Spinal cord (tissue), 10 donors: ENCODE data around the gene GALNT17. TPM values are rescaled to one million over a fixed set of nuclear protein-coding genes. Genes with fewer than 3 reads are reported as not detected.
A peak's percentile ranks its signal among the peaks of the same experiment; 100 is the strongest.

Experiments
- DNase-seq, 6 donors: peaks; one replicate each; pipeline versions ENCODE4 v3.0.0 to v3.0.0-alpha.2; 2013 to 2015; ENCODE audit warnings: low spot score in 6 of 6, low read depth in 4 of 6
- H3K27ac ChIP-seq: one replicate; pipeline ENCODE4 v1.5.1; 2013; ENCODE audit warnings: low read depth, low read length, control low read depth
- H3K27me3 ChIP-seq: one replicate; pipeline ENCODE4 v1.6.1; 2013; ENCODE audit warnings: low read length; ENCODE audit not compliant: control insufficient read depth, insufficient read depth
- H3K36me3 ChIP-seq: one replicate; pipeline ENCODE4 v1.6.1; 2013; ENCODE audit warnings: low read length; ENCODE audit not compliant: control insufficient read depth, insufficient read depth
- H3K4me1 ChIP-seq: one replicate; pipeline ENCODE4 v1.6.1; 2013; ENCODE audit warnings: low read length; ENCODE audit not compliant: control insufficient read depth, insufficient read depth
- H3K4me3 ChIP-seq: one replicate; pipeline ENCODE4 v1.5.1; 2013; ENCODE audit warnings: low read depth, low read length, control low read depth
- H3K9me3 ChIP-seq: one replicate; pipeline ENCODE4 v1.6.1; 2013; ENCODE audit warnings: low read length; ENCODE audit not compliant: control insufficient read depth, insufficient read depth
- WGBS: methylation state at CpG from one replicate; pipeline ENCODE4 v1.1.5; 2013; ENCODE audit warnings: missing lambda C conversion rate; ENCODE audit not compliant: insufficient coverage; 5-methylcytosine and 5-hydroxymethylcytosine counted together
- polyA plus RNA-seq, 2 donors: library from polyadenylated mRNA; unstranded; fragments of 120-200 nt; gene quantifications; one replicate each; pipeline ENCODE4 v1.2.1, GENCODE V29; 2013; ENCODE audit not compliant: insufficient read length in 2 of 2
- total RNA-seq, 2 donors: library from RNA; depleted of rRNA in 1 of 2; stranded (reverse); fragments of 120-200 nt in 1 of 2; fragments of >200 nt in 1 of 2; gene quantifications; one replicate each; pipeline versions ENCODE4 v1.2.3 to v1.2.4, GENCODE V29; 2013 to 2014
- donor health status: healthy.

Gene GALNT17
- total and polyA plus RNA-seq, 4 donors = 44.9 to 54.8 (median 48.0) TPM

DNA sequence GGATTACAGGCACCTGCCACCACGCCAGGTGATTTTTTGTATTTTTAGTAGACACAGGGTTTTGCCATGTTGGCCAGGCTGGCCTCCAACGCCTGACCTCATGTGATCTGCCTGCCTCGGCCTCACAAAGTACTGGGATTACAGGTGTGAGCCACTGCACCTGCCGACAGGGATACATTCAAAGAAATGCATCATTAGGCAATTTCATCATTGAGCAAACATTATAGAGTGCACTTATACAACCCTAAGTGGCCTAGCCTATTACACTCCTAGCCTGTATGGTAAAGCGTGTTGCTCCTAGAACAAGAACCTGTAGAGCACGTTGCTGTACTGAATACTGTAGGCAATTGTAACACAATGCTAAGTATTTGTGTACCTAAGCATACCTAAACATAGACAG, 350.3 kb downstream of the GALNT17 start:
- DNase-seq = no peak
- Histone ChIP-seq H3K4me3 (no peak overlapping the region), H3K36me3 (no peaks in the 10 kb centered on the region), H3K4me1 (peaks cover 16% of the 10 kb centered on the region), H3K27ac (no peak overlapping the region), H3K9me3 (no peaks in the 10 kb centered on the region), H3K27me3 (no peaks in the 10 kb centered on the region)
- WGBS = 95% methylated on average over 4 of the region's 6 CpGs

DNA sequence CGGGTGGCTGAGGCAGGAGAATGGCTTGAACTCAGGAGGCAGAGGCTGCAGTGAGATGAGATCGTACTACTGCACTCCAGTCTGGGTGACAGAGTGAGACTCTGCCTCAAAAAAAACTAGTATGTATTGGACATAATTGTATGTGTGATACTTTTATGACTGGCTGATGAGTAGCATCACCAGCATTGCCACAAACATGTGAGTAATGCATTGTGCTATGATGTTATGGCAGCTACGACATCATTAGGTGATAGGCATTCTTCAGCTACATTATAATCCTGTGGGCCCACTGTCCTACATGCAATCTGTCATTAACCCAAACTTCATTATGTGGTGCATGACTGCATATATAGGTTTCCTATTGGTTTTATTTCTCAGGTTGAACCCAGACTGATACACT, 352.4 kb downstream of the GALNT17 start:
- H3K27ac ChIP-seq = no peak overlapping the region
- DNase-seq = no peak
- WGBS = 97% methylated on average over 2 of the region's 3 CpGs

DNA sequence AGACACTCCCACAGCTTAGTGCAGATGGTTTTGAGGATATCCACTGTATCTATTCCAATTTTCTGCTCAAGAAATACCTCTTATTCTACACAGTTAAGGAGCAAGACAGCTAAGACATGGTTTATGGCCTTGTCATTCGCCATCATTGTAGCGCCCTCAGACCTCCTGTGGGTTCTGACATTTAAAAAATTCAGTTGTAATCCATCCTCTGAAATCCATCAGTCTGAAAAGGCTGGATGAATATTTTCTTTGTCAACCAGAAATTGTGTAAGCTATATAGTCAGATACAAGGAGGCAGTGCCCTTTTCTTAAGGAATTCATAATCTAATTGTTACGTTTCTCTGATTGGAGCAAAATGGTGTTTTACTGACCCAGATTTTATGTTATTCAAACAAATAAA, 353.6 kb downstream of the GALNT17 start:
- no peak overlapping the region for H3K27ac ChIP-seq
- WGBS = no CpG with 5 or more reads among the region's 3 CpGs
- H3K27me3 ChIP-seq = no peaks in the 10 kb centered on the region

More for the DNA sequence above, 352.4 kb downstream of the GALNT17 start:
- peaks cover 16% of the 10 kb centered on the region for H3K4me1 ChIP-seq
- no peaks in the 10 kb centered on the region for H3K27me3 ChIP-seq
- H3K36me3 ChIP-seq = no peaks in the 10 kb centered on the region
- no peaks in the 10 kb centered on the region for H3K9me3 ChIP-seq
- no peak overlapping the region for H3K4me3 ChIP-seq

DNA sequence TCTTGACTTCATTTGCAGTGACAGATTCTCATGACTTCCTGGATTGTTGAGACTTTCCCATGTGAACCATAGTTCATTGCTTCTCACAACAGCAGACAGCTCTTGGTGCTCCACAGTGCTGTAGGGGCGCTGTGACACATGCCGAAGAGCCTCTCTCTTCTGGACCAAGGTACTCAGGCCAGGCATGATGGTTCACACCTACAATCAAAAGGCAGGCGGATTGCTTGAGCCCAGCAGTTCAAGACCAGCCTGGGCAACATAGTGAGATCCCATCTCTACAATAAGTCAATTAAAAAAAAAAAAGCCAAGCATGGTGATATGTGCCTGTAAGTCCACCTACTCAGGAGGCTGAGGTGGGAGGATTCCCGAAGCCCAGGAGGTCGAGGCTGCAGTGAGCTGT, 354.5 kb downstream of the GALNT17 start:
- 97% methylated on average over 5 of the region's 5 CpGs for WGBS

More for the DNA sequence above, 353.6 kb downstream of the GALNT17 start:
- Histone ChIP-seq H3K36me3 (no peaks in the 10 kb centered on the region), H3K4me1 (peaks cover 11% of the 10 kb centered on the region), H3K9me3 (no peaks in the 10 kb centered on the region), H3K4me3 (no peak overlapping the region)
- DNase-seq = no peak

DNA sequence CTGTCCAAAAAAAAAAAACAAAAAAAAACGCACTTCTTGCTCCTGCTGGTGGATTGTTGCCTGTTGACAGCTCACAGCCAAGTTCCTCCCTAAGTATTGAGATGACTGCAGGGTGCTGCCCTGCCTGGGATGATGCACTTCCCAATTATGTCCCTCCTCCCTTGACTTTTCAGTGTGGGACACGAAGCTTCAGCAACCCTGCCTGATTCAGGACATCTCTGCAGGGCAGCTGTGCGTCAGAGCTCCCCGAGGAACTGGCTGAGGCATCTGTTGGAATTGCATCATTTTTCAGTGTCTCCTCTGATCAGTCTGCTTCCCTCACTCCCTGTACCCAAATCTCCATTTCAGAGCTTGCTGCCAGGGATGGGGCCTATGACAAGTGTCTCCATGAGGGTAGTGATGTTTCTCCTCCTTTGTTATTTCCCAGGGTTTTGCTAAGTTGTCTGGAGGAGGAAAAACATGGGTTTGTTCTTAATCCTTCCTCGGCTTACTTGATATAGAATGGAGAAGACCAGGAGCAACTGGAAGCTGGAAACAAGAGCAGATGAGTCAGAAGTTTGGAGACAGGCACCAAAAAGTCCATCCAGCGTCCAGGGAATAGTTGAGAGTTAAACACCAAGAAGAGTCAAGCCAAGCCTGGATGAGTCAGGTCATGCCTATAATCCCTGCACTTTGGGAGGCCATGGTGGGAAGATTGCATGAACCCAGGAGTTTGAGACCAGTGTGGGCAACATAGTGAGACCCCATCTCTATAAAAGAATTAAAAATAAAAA, 355.1 kb downstream of the GALNT17 start:
- H3K4me1 ChIP-seq = no peaks in the 10 kb centered on the region
- H3K27me3 ChIP-seq = no peaks in the 10 kb centered on the region
- no peak overlapping the region for H3K27ac ChIP-seq
- no peak overlapping the region for H3K4me3 ChIP-seq
- no peaks in the 10 kb centered on the region for H3K9me3 ChIP-seq
- 81% methylated on average over 6 of the region's 6 CpGs for WGBS
- no peak for DNase-seq
- H3K36me3 ChIP-seq = no peaks in the 10 kb centered on the region

More for the DNA sequence above, 354.5 kb downstream of the GALNT17 start:
- Histone ChIP-seq H3K27ac (no peak overlapping the region), H3K4me1 (peaks cover 4% of the 10 kb centered on the region), H3K9me3 (no peaks in the 10 kb centered on the region), H3K27me3 (no peaks in the 10 kb centered on the region), H3K4me3 (no peak overlapping the region), H3K36me3 (no peaks in the 10 kb centered on the region)
- DNase-seq = no peak

DNA sequence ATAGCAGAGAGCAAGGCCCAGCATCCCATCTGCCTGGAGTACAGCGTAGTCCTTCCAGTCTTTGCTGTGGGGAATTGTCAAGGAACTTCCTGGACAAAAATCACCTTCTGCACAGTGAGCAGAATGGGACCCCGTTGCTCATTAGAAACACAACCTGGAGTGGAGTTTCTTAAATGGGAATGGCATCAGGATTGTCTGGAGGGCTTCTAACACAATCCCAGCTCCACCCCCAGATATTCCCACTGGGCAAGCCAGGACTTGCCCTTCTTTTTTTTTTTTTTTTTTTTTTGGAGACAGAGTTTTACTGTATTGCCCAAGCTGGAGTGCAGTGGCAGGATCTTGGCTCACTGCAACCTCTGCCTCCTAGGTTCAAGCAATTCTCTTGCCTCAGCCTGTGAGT, 356.4 kb downstream of the GALNT17 start:
- Histone ChIP-seq H3K4me3 (no peak overlapping the region), H3K27me3 (no peaks in the 10 kb centered on the region), H3K9me3 (no peaks in the 10 kb centered on the region), H3K4me1 (no peaks in the 10 kb centered on the region), H3K36me3 (no peaks in the 10 kb centered on the region), H3K27ac (no peak overlapping the region)
- DNase-seq = no peak
- WGBS = 100% methylated on average over 1 of the region's 2 CpGs

DNA sequence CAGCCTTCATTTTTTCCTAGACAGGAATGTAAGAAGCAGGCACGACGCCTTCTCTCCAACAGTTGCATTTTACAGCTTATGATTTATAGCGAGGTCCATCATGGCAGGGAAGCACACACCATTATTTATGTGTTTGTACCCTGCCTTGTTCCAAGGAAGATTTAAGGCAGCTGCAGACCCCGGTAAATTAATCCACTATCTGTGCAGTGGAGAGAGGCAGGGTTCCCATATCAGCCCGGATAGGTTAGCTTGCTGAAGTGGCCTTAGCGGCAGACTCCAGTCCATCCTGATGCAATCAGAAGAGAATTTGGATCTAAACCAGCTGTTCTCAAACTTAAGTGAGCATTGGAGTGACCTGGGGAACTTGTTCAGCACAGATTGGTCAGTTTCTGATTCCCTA, 359.4 kb downstream of the GALNT17 start:
- Histone ChIP-seq H3K9me3 (no peaks in the 10 kb centered on the region), H3K4me3 (no peak overlapping the region), H3K36me3 (no peaks in the 10 kb centered on the region), H3K4me1 (no peaks in the 10 kb centered on the region), H3K27me3 (no peaks in the 10 kb centered on the region), H3K27ac (no peak overlapping the region)
- 89% methylated on average over 4 of the region's 6 CpGs for WGBS
- peak in 1 of 6 donors; percentile 53 for DNase-seq

DNA sequence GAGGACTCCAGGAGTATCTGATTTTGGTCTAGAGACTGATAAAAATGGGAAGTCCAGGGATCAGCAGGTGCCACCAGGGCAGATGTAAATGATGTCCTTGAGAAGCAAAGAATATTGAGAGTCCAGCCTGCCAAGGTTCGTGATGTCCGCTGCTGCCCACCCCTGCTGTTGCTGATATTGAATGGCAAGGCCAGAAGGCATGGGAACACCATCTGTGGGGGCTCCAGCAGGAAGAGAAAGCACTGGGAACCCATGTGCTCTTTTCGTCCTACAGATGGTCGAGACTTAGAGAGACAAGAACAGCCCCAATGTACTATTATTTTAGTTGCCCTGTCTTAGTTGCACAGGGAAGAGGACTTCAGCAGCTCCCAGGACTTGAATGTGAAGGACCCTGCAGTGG, 363.9 kb downstream of the GALNT17 start:
- Histone ChIP-seq H3K9me3 (no peaks in the 10 kb centered on the region), H3K4me1 (no peaks in the 10 kb centered on the region), H3K4me3 (no peak overlapping the region), H3K27ac (no peak overlapping the region), H3K36me3 (no peaks in the 10 kb centered on the region), H3K27me3 (no peaks in the 10 kb centered on the region)
- WGBS = 86% methylated on average over 2 of the region's 4 CpGs
- no peak for DNase-seq

DNA sequence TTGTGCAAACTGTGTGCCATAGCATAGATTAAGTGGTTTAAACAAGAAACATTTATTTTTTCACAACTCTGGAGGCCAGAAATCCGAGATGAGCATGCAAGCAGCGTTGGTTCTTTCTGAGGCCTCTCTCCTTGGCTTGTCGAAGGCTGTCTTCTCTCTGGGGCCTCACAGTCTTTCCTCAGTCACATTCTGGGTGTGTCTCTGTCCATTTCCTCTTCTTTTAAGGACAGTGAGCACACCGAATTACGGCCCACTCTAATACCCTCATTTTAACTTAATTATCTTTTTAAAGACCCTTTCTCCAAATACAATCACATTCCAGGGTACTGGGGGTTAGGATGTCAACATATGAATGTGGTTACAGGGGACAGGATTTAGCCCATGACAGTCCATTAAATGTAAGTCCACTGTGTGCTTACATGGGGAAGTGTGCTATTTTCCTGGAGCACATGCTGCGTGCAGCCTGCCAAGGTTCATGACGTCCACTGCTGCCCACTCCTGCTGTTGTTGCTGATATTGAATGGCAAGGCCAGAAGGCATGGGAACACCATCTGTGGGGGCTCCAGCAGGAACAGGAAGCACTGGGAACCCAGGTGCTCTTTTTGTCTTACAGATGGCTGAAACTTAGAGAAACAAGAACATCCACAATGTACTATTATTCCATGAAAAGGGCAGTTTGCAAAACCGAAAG, 365.5 kb downstream of the GALNT17 start:
- no peak overlapping the region for H3K27ac ChIP-seq

DNA sequence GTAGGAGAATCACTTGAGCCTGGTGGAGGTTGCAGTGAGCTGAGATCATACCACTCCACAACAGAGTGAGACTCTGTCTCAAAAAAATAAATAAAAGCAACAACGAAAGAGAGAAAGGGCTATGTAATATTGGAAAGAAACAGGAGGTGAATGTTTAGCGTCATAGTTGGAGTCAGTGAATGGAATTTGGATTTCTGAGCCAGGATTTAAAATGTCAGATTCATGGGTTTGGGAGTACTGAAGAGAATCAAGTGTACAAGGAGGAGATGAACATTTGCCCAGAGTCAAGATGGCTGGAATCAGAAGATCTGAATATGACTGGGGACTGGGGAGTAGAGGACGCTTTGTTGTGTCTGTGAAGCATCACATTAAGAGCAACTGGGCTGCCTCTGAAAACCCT, 366.4 kb downstream of the GALNT17 start:
- no peak for DNase-seq
- Histone ChIP-seq H3K4me3 (no peak overlapping the region), H3K36me3 (no peaks in the 10 kb centered on the region), H3K27me3 (no peaks in the 10 kb centered on the region), H3K9me3 (no peaks in the 10 kb centered on the region), H3K27ac (no peak overlapping the region), H3K4me1 (no peaks in the 10 kb centered on the region)
- WGBS = 79% methylated on average over 3 of the region's 3 CpGs

More for the DNA sequence above, 365.5 kb downstream of the GALNT17 start:
- no peak overlapping the region for H3K4me3 ChIP-seq
- no peaks in the 10 kb centered on the region for H3K36me3 ChIP-seq
- 67% methylated on average over 5 of the region's 8 CpGs for WGBS
- H3K4me1 ChIP-seq = no peaks in the 10 kb centered on the region
- no peaks in the 10 kb centered on the region for H3K27me3 ChIP-seq
- peak in 2 of 6 donors; percentile 40 to 53 for DNase-seq
- H3K9me3 ChIP-seq = no peaks in the 10 kb centered on the region
